Measurements from ENCODE around the gene ZNF575. TPM values are rescaled to one million over a fixed set of nuclear protein-coding genes. Genes with fewer than 3 reads are reported as not detected.

The ZNF575 gene
- total RNA-seq, 1 experiment from 2014 or later = 0.13 TPM

- TF ChIP-seq NFYB (CRISPR knock-in tag; conservative IDR thresholded peaks at IDR 0.05; ENCODE audit: low read depth) (no peak; the same call in 1 of the 2 replicates), FOXP4 (CRISPR knock-in tag; IDR thresholded peaks at IDR 0.05) (0 out of 2 replicates have a peak, but pooled peaks have one; percentile 22)
Measured at GRCh38 chr19:43526884-43527859, 5.8 kb upstream of the ZNF575 start, which contains the start of gene ETHE1 (continued).

GRCh38 chr19:43527860-43528622 is 4.9 kb upstream of the ZNF575 start:
- no peaks in the 10 kb centered on the region for H3K36me3 Mint-ChIP-seq
- ChIA-PET POLR2A (interaction anchor here (0.6 kb wide), 1 partner anchor 8 kb away, joined by 3 read pairs; no protein-coding TSS in a partner anchor), CTCF (interaction anchor here (0.6 to 4.9 kb wide), 9 partner anchors 7 to 135 kb away, joined by 3 to 25 read pairs (median 4); partner anchors contain the start of gene PHLDB3)
- DNase-seq (ENCODE audit: low spot score) (no peak), ATAC-seq (no peak)
- H3K9me3 Mint-ChIP-seq = no peaks in the 10 kb centered on the region
- TF ChIP-seq ZMAT4 (CRISPR knock-in tag; IDR thresholded peaks at IDR 0.05) = no peak
- no peak for TF ChIP-seq FOXJ3 (CRISPR knock-in tag; IDR thresholded peaks at IDR 0.05; ENCODE audit: borderline replicate concordance)
- no peak for TF ChIP-seq E2F4 (CRISPR knock-in tag; IDR thresholded peaks at IDR 0.05; ENCODE audit: borderline replicate concordance, low read depth)
- TF ChIP-seq MXD4 (CRISPR knock-in tag; IDR thresholded peaks at IDR 0.05; ENCODE audit: borderline replicate concordance) = no peak
- TF ChIP-seq ZNF423 (CRISPR knock-in tag; IDR thresholded peaks at IDR 0.05) = no peak
- TF ChIP-seq ZNF263 (CRISPR knock-in tag; IDR thresholded peaks at IDR 0.05; ENCODE audit: low read depth) = no peak
- TF ChIP-seq AFF4 (CRISPR knock-in tag; IDR thresholded peaks at IDR 0.05; ENCODE audit: borderline replicate concordance) = no peak
- TF ChIP-seq IRF1 (CRISPR knock-in tag; IDR thresholded peaks at IDR 0.05) = no peak
- no peak for TF ChIP-seq ATF6 (CRISPR knock-in tag; IDR thresholded peaks at IDR 0.05)
- TF ChIP-seq SMAD4 (CRISPR knock-in tag; IDR thresholded peaks at IDR 0.05) = no peak
- no peak for TF ChIP-seq OVOL2 (CRISPR knock-in tag; IDR thresholded peaks at IDR 0.05; ENCODE audit: borderline replicate concordance)
- no peak for TF ChIP-seq PREB (CRISPR knock-in tag; IDR thresholded peaks at IDR 0.05; ENCODE audit: borderline replicate concordance)
- no peak for TF ChIP-seq KAT7 (CRISPR knock-in tag; IDR thresholded peaks at IDR 0.05; ENCODE audit: borderline replicate concordance)
- H3K4me1 Mint-ChIP-seq = peaks cover 19% of the 10 kb centered on the region
- peaks cover 46% of the 10 kb centered on the region for H3K27me3 Mint-ChIP-seq (ENCODE audit: low read depth)
- H3K27ac Mint-ChIP-seq = no peak overlapping the region
- peak overlapping the region; percentile 40; the same call in 1 of the 2 replicates for H3K4me3 Mint-ChIP-seq

All from WTC11 (cell line).